Mesenchymal stem cell (in vitro differentiated cells and primary cell): ENCODE results near the gene NCF2.

Experiments
- DNase-seq: peaks from one replicate; pipeline ENCODE4 v3.0.0-alpha.2; 2013
- H2AFZ ChIP-seq: one replicate; pipeline ENCODE4 v1.6.1; 2013; ENCODE audit warnings: low read depth, mild to moderate bottlenecking, control low read depth, inconsistent platforms, low read length, moderate library complexity
- H2AK5ac ChIP-seq: 2 replicates; pipeline ENCODE4 v1.6.1; 2013; ENCODE audit warnings: low read length, moderate library complexity, mild to moderate bottlenecking, inconsistent platforms; ENCODE audit not compliant: severe bottlenecking
- H2BK120ac ChIP-seq: one replicate; pipeline ENCODE4 v1.6.1; 2013; ENCODE audit warnings: low read depth, mild to moderate bottlenecking, inconsistent platforms, low read length, moderate library complexity
- H2BK12ac ChIP-seq, 2 experiments: one replicate each; pipeline ENCODE4 v1.6.1; 2013; ENCODE audit warnings: inconsistent platforms in 2 of 2, low read length in 2 of 2, mild to moderate bottlenecking in 2 of 2, moderate library complexity in 2 of 2, control low read depth in 1 of 2
- H2BK15ac ChIP-seq: one replicate; pipeline ENCODE4 v1.6.1; 2013; ENCODE audit warnings: mild to moderate bottlenecking, low read depth, inconsistent platforms; ENCODE audit not compliant: poor library complexity, severe bottlenecking
- H2BK5ac ChIP-seq: 2 replicates; pipeline ENCODE4 v1.6.1; 2013; ENCODE audit warnings: low read depth, mild to moderate bottlenecking, low read length, control low read depth, inconsistent platforms; ENCODE audit not compliant: poor library complexity, severe bottlenecking
- H3K14ac ChIP-seq, 2 experiments: one replicate each; pipeline ENCODE4 v1.6.1; 2013; ENCODE audit warnings: inconsistent platforms in 2 of 2, low read length in 2 of 2, control low read depth in 1 of 2, mild to moderate bottlenecking in 1 of 2, moderate library complexity in 1 of 2
- H3K18ac ChIP-seq, 2 experiments: one replicate each; pipeline ENCODE4 v1.6.1; 2013; ENCODE audit warnings: inconsistent platforms in 2 of 2, low read length in 2 of 2, control low read depth in 1 of 2, low read depth in 1 of 2, mild to moderate bottlenecking in 1 of 2
- H3K23ac ChIP-seq, 2 experiments: one replicate each; pipeline ENCODE4 v1.6.1; 2013; ENCODE audit warnings: inconsistent platforms in 2 of 2, low read length in 2 of 2, mild to moderate bottlenecking in 2 of 2, moderate library complexity in 2 of 2, control low read depth in 1 of 2
- H3K27ac ChIP-seq: 2 replicates; pipeline ENCODE4 v1.5.1; 2013; ENCODE audit warnings: mild to moderate bottlenecking, moderate library complexity, low read length, control low read depth, inconsistent platforms; ENCODE audit not compliant: poor library complexity, severe bottlenecking
- H3K27me3 ChIP-seq, 2 experiments: 2 replicates each; pipeline versions ENCODE4 v1.6.1 to v1.7.0; 2013; ENCODE audit warnings: low read length in 2 of 2, mild to moderate bottlenecking in 2 of 2, moderate library complexity in 2 of 2, control low read depth in 1 of 2, inconsistent platforms in 1 of 2; ENCODE audit not compliant: control insufficient read depth in 1 of 2, insufficient read depth in 1 of 2
- H3K36me3 ChIP-seq, 2 experiments: 2 replicates each; pipeline versions ENCODE4 v1.6.1 to v1.7.0; 2013; ENCODE audit warnings: low read length in 2 of 2, control low read depth in 1 of 2, inconsistent platforms in 1 of 2, low read depth in 1 of 2, mild to moderate bottlenecking in 1 of 2; ENCODE audit not compliant: insufficient read depth in 2 of 2, control insufficient read depth in 1 of 2
- H3K4ac ChIP-seq, 2 experiments: one replicate each; pipeline ENCODE4 v1.6.1; 2013; ENCODE audit warnings: inconsistent platforms in 2 of 2, low read length in 2 of 2, mild to moderate bottlenecking in 2 of 2, moderate library complexity in 2 of 2, control low read depth in 1 of 2, low read depth in 1 of 2
- H3K4me1 ChIP-seq: 2 replicates; pipeline ENCODE4 v1.6.1; 2013; ENCODE audit warnings: low read depth, low read length, control low read depth; ENCODE audit not compliant: control insufficient read depth, insufficient read depth
- H3K4me2 ChIP-seq: 2 replicates; pipeline ENCODE4 v1.6.1; 2013; ENCODE audit warnings: low read length, mild to moderate bottlenecking, inconsistent platforms; ENCODE audit not compliant: poor library complexity, severe bottlenecking
- H3K4me3 ChIP-seq, 2 experiments: 2 replicates each; pipeline versions ENCODE4 v1.5.1 to v1.7.0; 2013; ENCODE audit warnings: low read length in 2 of 2, mild to moderate bottlenecking in 2 of 2, control low read depth in 1 of 2, low read depth in 1 of 2; ENCODE audit not compliant: insufficient read depth in 1 of 2
- H3K79me1 ChIP-seq: replicated peaks from 2 replicates; pipeline ENCODE4 v1.6.1; 2013; ENCODE audit warnings: mild to moderate bottlenecking, control low read depth, low read length, inconsistent platforms; ENCODE audit not compliant: poor library complexity, severe bottlenecking
- H3K9ac ChIP-seq: 2 replicates; pipeline ENCODE4 v1.7.0; 2013; ENCODE audit warnings: mild to moderate bottlenecking, low read length, moderate library complexity
- H3K9me3 ChIP-seq: 2 replicates; pipeline ENCODE4 v1.7.0; 2013; ENCODE audit warnings: mild to moderate bottlenecking, low read length; ENCODE audit not compliant: control insufficient read depth
- H4K8ac ChIP-seq: one replicate; pipeline ENCODE4 v1.6.1; 2013; ENCODE audit warnings: inconsistent platforms, mild to moderate bottlenecking, low read length, moderate library complexity
- H4K91ac ChIP-seq: one replicate; pipeline ENCODE4 v1.6.1; 2013; ENCODE audit warnings: mild to moderate bottlenecking, low read length, inconsistent platforms
- WGBS: methylation state at CpG from one replicate; pipeline ENCODE4 v1.1.7; 2013; ENCODE audit warnings: mixed read lengths; 5-methylcytosine and 5-hydroxymethylcytosine counted together

The NCF2 gene

GRCh38 chr1:183571678-183572268 is 18.5 kb downstream of the NCF2 start:
- Histone ChIP-seq H3K4ac (no peak overlapping the region), H4K8ac (no peak overlapping the region), H2AFZ (no peak overlapping the region), H2BK5ac (no peak overlapping the region), H2BK120ac (no peak overlapping the region), H3K27me3 (peaks cover 0 to 6% of the 10 kb centered on the region in 2 experiments), H3K4me2 (no peak overlapping the region), H3K27ac (no peak overlapping the region), H3K23ac (no peak overlapping the region), H3K9me3 (no peaks in the 10 kb centered on the region), H2BK12ac (no peak overlapping the region), H3K36me3 (no peaks in the 10 kb centered on the region), H3K14ac (no peak overlapping the region), H2AK5ac (no peak overlapping the region), H3K79me1 (no peaks in the 10 kb centered on the region), H3K18ac (no peak overlapping the region), H3K4me1 (peaks cover 10% of the 10 kb centered on the region), H3K9ac (no peak overlapping the region), H3K4me3 (no peak overlapping the region), H4K91ac (no peak overlapping the region), H2BK15ac (no peak overlapping the region)
- WGBS, result 50% methylated on average over 1 of the region's 4 CpGs
- DNase-seq, result no peak

DNA sequence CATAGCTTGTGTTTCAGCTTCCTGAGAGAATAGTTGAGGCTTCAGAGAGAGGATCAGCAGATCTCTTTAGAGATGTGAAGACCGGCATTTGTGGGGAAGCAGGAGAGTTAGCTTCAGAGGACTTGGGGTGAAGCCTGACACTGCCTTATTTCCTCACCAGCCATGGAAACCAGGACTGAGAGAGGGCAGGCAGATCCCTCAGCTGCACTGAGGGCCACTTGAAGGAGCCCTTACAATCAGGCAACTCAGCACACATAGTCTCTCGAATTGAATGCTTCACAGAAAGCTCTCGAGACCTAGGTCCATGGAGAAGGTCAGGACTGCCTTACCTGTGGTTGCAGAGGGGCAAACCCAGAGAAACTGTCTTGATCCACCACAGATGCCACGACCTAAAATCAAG is 19.8 kb downstream of the NCF2 start:
- Histone ChIP-seq H3K27me3 (no peaks in the 10 kb centered on the region), H3K4me2 (no peak overlapping the region), H2BK15ac (no peak overlapping the region), H2BK12ac (no peak overlapping the region), H3K27ac (no peak overlapping the region), H4K8ac (no peak overlapping the region), H3K9ac (no peak overlapping the region), H2BK5ac (no peak overlapping the region), H2BK120ac (no peak overlapping the region), H3K9me3 (no peaks in the 10 kb centered on the region), H4K91ac (no peak overlapping the region), H3K4ac (no peak overlapping the region), H3K4me1 (peaks cover 10% of the 10 kb centered on the region), H3K79me1 (no peaks in the 10 kb centered on the region), H3K36me3 (no peaks in the 10 kb centered on the region), H3K14ac (no peak overlapping the region), H2AK5ac (no peak overlapping the region), H3K4me3 (no peak overlapping the region), H2AFZ (no peak overlapping the region), H3K18ac (no peak overlapping the region), H3K23ac (no peak overlapping the region)
- WGBS, result 88% methylated on average over 4 of the region's 4 CpGs
- DNase-seq, result no peak

DNA sequence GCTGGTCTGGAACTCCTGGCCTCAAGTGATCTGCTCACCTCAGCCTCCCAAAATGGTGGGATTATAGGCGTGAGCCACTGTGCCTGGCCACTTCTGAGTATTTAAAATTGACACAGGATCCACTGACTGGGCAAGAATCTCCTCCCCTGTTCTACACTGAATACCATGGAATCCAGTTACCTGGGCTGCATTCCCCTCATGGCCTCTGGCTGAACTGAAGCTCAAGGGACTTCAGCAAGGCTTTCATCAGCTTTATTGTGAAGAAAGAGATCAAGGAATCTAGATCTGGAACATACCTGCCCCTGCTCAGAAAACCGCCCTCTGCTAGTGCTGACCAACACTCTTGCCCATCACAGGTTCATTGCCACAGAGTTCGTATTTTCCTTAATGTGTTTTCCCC is 20.5 kb downstream of the NCF2 start:
- WGBS, result 88% methylated on average over 3 of the region's 3 CpGs
- no peak overlapping the region for H4K8ac ChIP-seq
- DNase-seq, result no peak

DNA sequence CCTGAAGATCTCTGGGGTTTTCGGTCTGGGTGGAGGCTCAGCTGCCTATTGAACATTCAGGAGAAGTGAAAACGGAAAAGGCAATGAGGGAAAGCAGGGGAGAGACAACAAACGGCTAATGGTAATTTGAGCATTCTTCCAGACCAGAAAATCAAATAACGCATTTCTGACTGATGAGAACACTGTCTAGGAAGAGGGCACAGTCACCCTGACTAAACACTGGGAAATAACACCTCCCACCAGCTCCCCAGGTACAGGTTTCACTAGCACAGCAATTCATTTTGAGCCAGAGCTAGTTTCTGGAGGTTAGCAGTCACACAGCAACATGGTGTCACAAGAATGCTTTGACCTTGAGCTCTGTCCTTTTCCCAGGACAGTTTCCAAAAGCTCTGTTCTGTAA is 21.1 kb downstream of the NCF2 start:
- WGBS, result 79% methylated on average over 4 of the region's 4 CpGs

More for the DNA sequence above, 20.5 kb downstream of the NCF2 start:
- no peak overlapping the region for H3K23ac ChIP-seq
- H3K79me1 ChIP-seq, result no peaks in the 10 kb centered on the region
- no peaks in the 10 kb centered on the region for H3K27me3 ChIP-seq
- H2BK12ac ChIP-seq, result no peak overlapping the region
- no peak overlapping the region for H2BK15ac ChIP-seq
- H3K14ac ChIP-seq, result no peak overlapping the region
- no peak overlapping the region for H3K27ac ChIP-seq
- H2BK120ac ChIP-seq, result no peak overlapping the region
- no peak overlapping the region for H2BK5ac ChIP-seq
- no peak overlapping the region for H2AK5ac ChIP-seq
- no peak overlapping the region for H4K91ac ChIP-seq
- no peaks in the 10 kb centered on the region for H3K36me3 ChIP-seq
- H3K4me2 ChIP-seq, result no peak overlapping the region
- peaks cover 10% of the 10 kb centered on the region for H3K4me1 ChIP-seq
- no peak overlapping the region for H2AFZ ChIP-seq
- H3K4me3 ChIP-seq, result no peak overlapping the region
- H3K9me3 ChIP-seq, result no peaks in the 10 kb centered on the region
- no peak overlapping the region for H3K18ac ChIP-seq
- H3K4ac ChIP-seq, result no peak overlapping the region
- H3K9ac ChIP-seq, result no peak overlapping the region

More for the DNA sequence above, 21.1 kb downstream of the NCF2 start:
- Histone ChIP-seq H3K4ac (no peak overlapping the region), H3K4me3 (no peak overlapping the region), H2BK5ac (no peak overlapping the region), H3K23ac (no peak overlapping the region), H3K4me1 (peaks cover 10% of the 10 kb centered on the region), H4K91ac (no peak overlapping the region), H3K9ac (no peak overlapping the region), H2BK120ac (no peak overlapping the region), H2AFZ (no peak overlapping the region), H3K36me3 (no peaks in the 10 kb centered on the region), H4K8ac (no peak overlapping the region), H3K27ac (peak overlapping the region; percentile 53), H3K4me2 (no peak overlapping the region), H2AK5ac (no peak overlapping the region), H3K27me3 (no peaks in the 10 kb centered on the region), H3K18ac (no peak overlapping the region), H2BK12ac (no peak overlapping the region), H3K9me3 (no peaks in the 10 kb centered on the region), H2BK15ac (no peak overlapping the region), H3K79me1 (no peaks in the 10 kb centered on the region), H3K14ac (no peak overlapping the region)
- no peak for DNase-seq
